Kidney (tissue), 14 donors: ENCODE measurements around the gene MLANA. TPM values are rescaled to one million over a fixed set of nuclear protein-coding genes. Genes with fewer than 3 reads are reported as not detected.

Experiments used
- DNase-seq, 5 donors: peaks; one replicate each; pipeline ENCODE4 v3.0.0-alpha.2; 2013 to 2020
- FAIRE-seq: peaks from 2 replicates; lab custom pipeline; 2012; peaks lifted over from hg19 to GRCh38; lab: Jason Lieb, UNC
- H3K27ac ChIP-seq, 2 donors: one replicate each; pipeline ENCODE4 v1.7.0; 2013; ENCODE audit warnings: low read depth in 2 of 2, low read length in 2 of 2, inconsistent platforms in 1 of 2
- H3K27me3 ChIP-seq: one replicate; pipeline ENCODE4 v1.7.1; 2013; ENCODE audit warnings: low read length, inconsistent platforms; ENCODE audit not compliant: control insufficient read depth, insufficient read depth
- H3K36me3 ChIP-seq, 3 donors: one replicate each; pipeline versions ENCODE4 v1.7.0 to v1.7.1; 2013; ENCODE audit warnings: low read length in 3 of 3, control low read depth in 1 of 3, inconsistent platforms in 1 of 3; ENCODE audit not compliant: insufficient read depth in 3 of 3, control insufficient read depth in 2 of 3
- H3K4me1 ChIP-seq, 3 donors: one replicate each; pipeline versions ENCODE4 v1.7.0 to v1.7.1; 2013; ENCODE audit warnings: low read length in 3 of 3, inconsistent platforms in 1 of 3, low read depth in 1 of 3; ENCODE audit not compliant: control insufficient read depth in 2 of 3, insufficient read depth in 2 of 3
- H3K4me3 ChIP-seq, 3 donors: one replicate each; pipeline versions ENCODE4 v1.7.0 to v1.8.1; 2013; ENCODE audit warnings: low read length in 3 of 3, control low read depth in 1 of 3, inconsistent platforms in 1 of 3
- H3K9ac ChIP-seq, 3 donors: one replicate each; pipeline versions ENCODE4 v1.7.0 to v1.7.1; 2013; ENCODE audit warnings: low read length in 3 of 3, control low read depth in 1 of 3, inconsistent platforms in 1 of 3
- H3K9me3 ChIP-seq, 3 donors: one replicate each; pipeline versions ENCODE4 v1.7.0 to v1.7.1; 2013; ENCODE audit warnings: low read length in 3 of 3, control low read depth in 1 of 3, inconsistent platforms in 1 of 3; ENCODE audit not compliant: control insufficient read depth in 2 of 3, insufficient read depth in 1 of 3
- intact Hi-C: fragments of 100-400 bp; cut with DNase I; formaldehyde crosslinking; loops from one replicate; pipeline ENCODE4 v1.11.1; 2022
- polyA plus RNA-seq: library from polyadenylated mRNA; stranded (reverse); fragments of 350-450 nt; fragmentation: Illumina TruSeq; extraction: RNeasy Lipid Tissue Mini Kit (QIAGEN cat#74804); gene quantifications from one replicate; pipeline ENCODE4 v1.2.3, GENCODE V29; 2014; ENCODE audit warnings: low read depth, low replicate concordance; ENCODE audit not compliant: insufficient read depth
- total RNA-seq: library from RNA; stranded (reverse); fragmentation: NEBNext Ultra II Directional; extraction: Animal tissue kit (Norgen Biotek cat#: 25700); gene quantifications from one replicate; pipeline ENCODE4 v1.2.1, GENCODE V29; 2021
- TF ChIP-seq, protein P1 (sequence below): IDR thresholded peaks from 3 replicates; pipeline ENCODE4 v1.5.1; 2012; ENCODE audit warnings: mild to moderate bottlenecking, moderate library complexity, borderline replicate concordance; ENCODE audit not compliant: insufficient read depth; ENCODE audit errors: extremely low read depth
- donor health status: control.
- donor health status: control.
- donor health status: control.
- donor health status: control.
- donor health status: control.
- donor health status: DM: yes; HTN: yes; CAD: no.
- donor health status: Normal renal cell carcinoma (clear cell type).

The MLANA gene
- total and polyA plus RNA-seq, 2 donors from 2014 or later, result not detected

DNA sequence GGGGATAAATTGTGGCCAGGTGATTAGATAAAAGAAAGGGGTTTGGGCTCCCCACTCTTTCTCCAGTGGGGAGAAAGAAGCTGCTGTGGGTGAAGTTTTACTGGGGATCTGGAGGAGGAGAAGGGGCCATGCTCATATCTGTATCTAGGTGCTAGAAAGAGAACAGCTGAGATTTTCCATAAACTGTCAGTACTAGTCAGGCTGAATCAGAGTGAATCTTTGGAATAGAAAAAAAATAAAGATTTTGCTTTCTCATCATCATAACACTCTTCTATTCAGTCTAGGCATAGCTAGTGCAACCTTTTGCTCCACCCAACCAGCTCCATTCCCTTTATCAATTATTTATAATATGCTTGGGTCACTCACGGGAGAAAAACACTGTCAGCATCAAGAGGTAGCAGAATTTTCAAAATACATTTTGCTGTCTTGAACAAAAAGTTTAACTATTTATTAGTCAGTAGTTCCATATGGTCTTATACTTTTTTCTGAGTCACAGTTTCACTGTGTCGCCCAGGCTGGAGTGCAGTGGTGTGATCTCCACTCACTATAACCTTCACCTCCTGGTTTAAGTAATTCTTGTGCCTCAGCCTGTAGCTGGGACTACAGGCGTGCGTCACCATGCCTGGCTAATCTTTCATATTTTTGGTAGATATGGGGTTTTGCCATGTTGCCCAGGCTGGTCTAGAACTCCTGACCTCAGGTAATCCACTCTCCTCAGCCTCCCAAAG lies 36.5 kb upstream of the MLANA start:
- no peak for FAIRE-seq
- Histone ChIP-seq H3K27ac (no peak overlapping the region), H3K4me1 (no peaks in the 10 kb centered on the region), H3K9ac (no peak overlapping the region), H3K27me3 (no peaks in the 10 kb centered on the region), H3K9me3 (no peaks in the 10 kb centered on the region), H3K4me3 (no peak overlapping the region), H3K36me3 (no peaks in the 10 kb centered on the region)
- TF ChIP-seq, protein P1, sequence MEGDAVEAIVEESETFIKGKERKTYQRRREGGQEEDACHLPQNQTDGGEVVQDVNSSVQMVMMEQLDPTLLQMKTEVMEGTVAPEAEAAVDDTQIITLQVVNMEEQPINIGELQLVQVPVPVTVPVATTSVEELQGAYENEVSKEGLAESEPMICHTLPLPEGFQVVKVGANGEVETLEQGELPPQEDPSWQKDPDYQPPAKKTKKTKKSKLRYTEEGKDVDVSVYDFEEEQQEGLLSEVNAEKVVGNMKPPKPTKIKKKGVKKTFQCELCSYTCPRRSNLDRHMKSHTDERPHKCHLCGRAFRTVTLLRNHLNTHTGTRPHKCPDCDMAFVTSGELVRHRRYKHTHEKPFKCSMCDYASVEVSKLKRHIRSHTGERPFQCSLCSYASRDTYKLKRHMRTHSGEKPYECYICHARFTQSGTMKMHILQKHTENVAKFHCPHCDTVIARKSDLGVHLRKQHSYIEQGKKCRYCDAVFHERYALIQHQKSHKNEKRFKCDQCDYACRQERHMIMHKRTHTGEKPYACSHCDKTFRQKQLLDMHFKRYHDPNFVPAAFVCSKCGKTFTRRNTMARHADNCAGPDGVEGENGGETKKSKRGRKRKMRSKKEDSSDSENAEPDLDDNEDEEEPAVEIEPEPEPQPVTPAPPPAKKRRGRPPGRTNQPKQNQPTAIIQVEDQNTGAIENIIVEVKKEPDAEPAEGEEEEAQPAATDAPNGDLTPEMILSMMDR, result no peak
- no peak for DNase-seq
- intact Hi-C loops, result no loop called here

DNA sequence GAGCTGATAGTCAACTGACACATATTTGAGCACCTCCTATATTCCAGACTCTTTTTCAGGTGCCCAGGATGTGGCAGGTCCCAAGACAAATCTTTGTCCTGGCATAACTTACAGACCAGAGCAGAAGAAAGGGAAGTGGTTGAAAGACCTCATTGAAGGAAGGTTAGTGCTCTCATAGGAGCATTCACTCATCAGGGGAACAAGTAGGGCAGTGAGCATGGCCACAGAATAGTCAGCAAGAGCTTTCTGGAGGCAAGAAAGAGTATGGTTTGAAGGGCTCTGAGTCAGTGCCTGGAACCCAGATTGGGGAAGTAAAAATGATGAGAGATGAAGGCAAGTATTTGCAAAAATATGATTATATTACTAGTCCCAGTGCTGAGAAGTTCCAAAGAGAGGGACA lies 32.8 kb upstream of the MLANA start:
- TF ChIP-seq, protein P1, result no peak
- FAIRE-seq (no peak), DNase-seq (no peak)

GRCh38 chr9:5858833-5859232 lies 31.9 kb upstream of the MLANA start:
- H3K27me3 ChIP-seq, result no peaks in the 10 kb centered on the region
- no peaks in the 10 kb centered on the region for H3K9me3 ChIP-seq
- no peak overlapping the region for H3K4me3 ChIP-seq
- TF ChIP-seq, protein P1, result no peak
- DNase-seq (no peak), FAIRE-seq (no peak)
- no peak overlapping the region for H3K27ac ChIP-seq
- H3K4me1 ChIP-seq, result peaks cover 0 to 6% (median 4%) of the 10 kb centered on the region in 3 donors
- H3K9ac ChIP-seq, result no peak overlapping the region
- intact Hi-C loops, result no loop called here
- H3K36me3 ChIP-seq, result no peaks in the 10 kb centered on the region

More for the DNA sequence above, 32.8 kb upstream of the MLANA start:
- H3K4me3 ChIP-seq, result no peak overlapping the region
- H3K27ac ChIP-seq, result no peak overlapping the region
- H3K27me3 ChIP-seq, result no peaks in the 10 kb centered on the region
- H3K4me1 ChIP-seq, result peaks cover 0 to 1% (median 0%) of the 10 kb centered on the region in 3 donors
- no peak overlapping the region for H3K9ac ChIP-seq
- H3K9me3 ChIP-seq, result no peaks in the 10 kb centered on the region
- intact Hi-C loops, result no loop called here
- H3K36me3 ChIP-seq, result no peaks in the 10 kb centered on the region
